ENCODE results near the gene METTL2B.
A peak's percentile ranks its signal among the peaks of the same experiment; 100 is the strongest.
"Not testable (repeated sequence)": the region's sequence is repeated elsewhere in the genome, so short reads cannot be mapped to it uniquely, and the experiment has no call there.

METTL2B gene

DNA sequence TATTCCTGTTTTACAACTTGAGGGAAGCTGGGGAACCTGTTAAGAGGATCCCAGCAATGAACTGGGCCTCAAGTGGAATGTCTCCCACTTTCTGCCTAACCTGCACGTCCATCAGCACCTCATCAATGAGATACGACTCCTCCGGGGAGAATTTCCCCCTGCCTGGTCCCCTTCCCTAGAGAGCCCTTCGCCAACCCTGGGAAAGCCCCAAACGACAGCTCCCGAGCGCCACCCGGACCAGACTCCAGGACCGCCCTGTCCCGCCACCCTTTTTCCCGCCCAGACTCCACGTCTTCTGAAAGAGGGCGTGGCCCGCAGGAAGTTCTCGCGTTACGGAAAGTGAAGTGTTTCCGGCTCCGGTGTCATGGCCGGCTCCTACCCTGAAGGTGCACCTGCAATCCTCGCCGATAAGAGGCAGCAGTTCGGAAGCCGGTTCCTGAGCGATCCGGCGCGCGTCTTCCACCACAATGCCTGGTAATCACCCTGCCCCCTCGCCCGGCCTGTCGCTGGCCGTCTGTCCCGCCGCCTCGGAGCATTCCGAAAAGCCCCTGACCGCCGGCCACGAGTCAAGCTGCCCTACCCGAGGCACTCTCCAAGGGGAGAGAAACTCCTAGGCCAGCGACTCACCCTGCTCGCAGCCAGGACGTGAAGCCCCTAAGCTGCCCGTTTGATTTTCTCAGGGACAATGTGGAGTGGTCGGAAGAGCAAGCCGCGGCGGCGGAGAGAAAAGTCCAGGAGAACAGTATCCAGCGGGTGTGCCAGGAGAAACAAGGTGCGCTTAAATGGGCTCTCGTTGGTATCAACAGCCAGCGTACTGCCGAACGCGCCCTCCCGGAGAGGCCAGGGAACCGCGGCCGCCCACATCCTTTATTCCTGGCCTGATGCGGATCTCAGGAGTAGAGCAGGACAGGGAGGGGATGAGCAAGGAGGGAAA is at the start of gene METTL2B:
METTL2B (plus strand) TSS at position 347 of the 934 bp plus-strand sequence; CDS start at position 365, 18 bp downstream.
- in situ Hi-C loops (cut with MboI; ENCODE audit: low sequenced_read_pairs); H3K9me3 ChIP-seq; H3K27me3 ChIP-seq (ENCODE audit: low read depth): not testable (repeated sequence)
- Histone ChIP-seq H3K4me3 (peak within 1 kb of the TSS; percentile 97), H3K4me1 (peaks cover 11% of the 10 kb centered on the region), H3K36me3 (replicated peaks) (peaks cover 11% of the 10 kb centered on the region)
- DNase-seq (ENCODE audit: low spot score in 2 of 2) = peak; percentile 91 to 97

DNA sequence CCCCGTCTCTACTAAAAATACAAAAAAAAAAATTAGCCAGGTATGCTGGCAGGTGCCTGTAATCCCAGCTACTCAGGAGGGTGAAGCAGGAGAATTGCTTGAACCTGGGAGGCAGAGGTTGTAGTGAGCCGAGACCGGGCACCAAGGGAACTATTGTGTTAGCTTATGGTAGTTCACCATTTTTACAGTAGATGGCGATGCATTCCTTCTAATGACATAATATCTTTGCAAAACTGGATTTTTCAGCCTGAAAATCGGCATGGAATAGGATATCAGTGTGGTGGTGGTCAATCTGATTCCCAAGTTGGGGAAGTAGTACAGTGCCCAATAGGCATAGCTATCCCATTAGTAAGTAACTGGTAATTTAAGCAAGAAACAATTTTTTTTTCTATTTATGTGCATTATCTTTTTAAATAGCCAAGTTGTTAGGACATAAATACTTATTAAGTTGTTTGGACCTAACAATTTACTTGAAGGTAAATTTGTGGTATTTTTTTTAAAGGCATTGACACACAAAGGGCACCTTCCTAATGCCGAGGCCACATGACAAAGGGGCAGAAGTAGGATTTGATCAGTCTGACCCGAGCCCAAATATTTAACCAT is 49.2 kb upstream of the METTL2B start:
- Histone ChIP-seq H3K4me3 (no peak overlapping the region), H3K4me1 (no peaks in the 10 kb centered on the region), H3K9me3 (no peaks in the 10 kb centered on the region), H3K36me3 (replicated peaks) (no peaks in the 10 kb centered on the region), H3K27me3 (ENCODE audit: low read depth) (no peaks in the 10 kb centered on the region; the same call in 1 of the 2 replicates)
- peak; percentile 51 to 77 for DNase-seq (ENCODE audit: low spot score in 2 of 2)
- in situ Hi-C loops (cut with MboI; ENCODE audit: low sequenced_read_pairs) = no loop called here

GRCh38 chr7:128430207-128430606 is 46.3 kb upstream of the METTL2B start:
- Histone ChIP-seq H3K27me3 (ENCODE audit: low read depth) (peaks cover 2% of the 10 kb centered on the region; the same call in 1 of the 2 replicates), H3K9me3 (no peaks in the 10 kb centered on the region), H3K4me3 (no peak overlapping the region), H3K4me1 (no peaks in the 10 kb centered on the region), H3K36me3 (replicated peaks) (no peaks in the 10 kb centered on the region)
- DNase-seq (ENCODE audit: low spot score in 2 of 2) = no peak
- in situ Hi-C loops (cut with MboI; ENCODE audit: low sequenced_read_pairs) = no loop called here

DNA sequence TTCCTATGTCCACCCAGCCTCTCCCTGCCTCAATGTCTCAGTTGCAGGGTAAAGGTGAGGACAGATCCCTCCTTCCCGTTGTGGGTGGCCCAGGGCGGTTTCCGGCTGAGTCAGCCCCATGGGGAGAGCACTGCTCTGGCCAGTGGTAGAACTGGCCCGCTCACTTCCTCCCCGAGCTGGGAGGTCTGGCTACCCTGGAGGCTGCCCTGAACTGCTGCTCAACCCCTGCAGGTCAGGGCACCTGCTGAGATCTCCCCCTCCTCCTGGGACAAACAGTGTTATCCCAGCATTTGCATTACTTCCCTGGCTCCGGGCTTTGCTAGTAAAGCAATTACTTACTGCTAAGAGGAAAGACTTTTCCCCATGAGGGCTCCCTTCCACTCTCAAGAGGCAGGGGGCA is 45.3 kb upstream of the METTL2B start:
- no peaks in the 10 kb centered on the region for H3K9me3 ChIP-seq
- peaks cover 8% of the 10 kb centered on the region for H3K27me3 ChIP-seq (ENCODE audit: low read depth)
- no peak overlapping the region for H3K4me3 ChIP-seq
- H3K4me1 ChIP-seq = no peaks in the 10 kb centered on the region
- H3K36me3 ChIP-seq (replicated peaks) = no peaks in the 10 kb centered on the region
- in situ Hi-C loops (cut with MboI; ENCODE audit: low sequenced_read_pairs) = no loop called here
- no peak for DNase-seq (ENCODE audit: low spot score in 2 of 2)

GRCh38 chr7:128431754-128432153 is 44.8 kb upstream of the METTL2B start:
- no peak for DNase-seq (ENCODE audit: low spot score in 2 of 2)

GRCh38 chr7:128434413-128435326 is 41.9 kb upstream of the METTL2B start:
- Histone ChIP-seq H3K9me3 (no peaks in the 10 kb centered on the region), H3K27me3 (ENCODE audit: low read depth) (peaks cover 8% of the 10 kb centered on the region), H3K4me3 (no peak overlapping the region), H3K4me1 (no peaks in the 10 kb centered on the region), H3K36me3 (replicated peaks) (no peaks in the 10 kb centered on the region)
- no peak for DNase-seq (ENCODE audit: low spot score in 2 of 2)
- in situ Hi-C loops (cut with MboI; ENCODE audit: low sequenced_read_pairs) = no loop called here

More at GRCh38 chr7:128431754-128432153, 44.8 kb upstream of the METTL2B start:
- in situ Hi-C loops (cut with MboI; ENCODE audit: low sequenced_read_pairs) = no loop called here
- Histone ChIP-seq H3K4me3 (no peak overlapping the region), H3K4me1 (no peaks in the 10 kb centered on the region), H3K36me3 (replicated peaks) (no peaks in the 10 kb centered on the region), H3K27me3 (ENCODE audit: low read depth) (peaks cover 8% of the 10 kb centered on the region), H3K9me3 (no peaks in the 10 kb centered on the region)

- H3K9me3 ChIP-seq = no peaks in the 10 kb centered on the region
- peaks cover 8% of the 10 kb centered on the region for H3K27me3 ChIP-seq (ENCODE audit: low read depth)
- no peaks in the 10 kb centered on the region for H3K36me3 ChIP-seq (replicated peaks)
- no peak overlapping the region for H3K4me3 ChIP-seq
- H3K4me1 ChIP-seq = no peaks in the 10 kb centered on the region
- in situ Hi-C loops (cut with MboI; ENCODE audit: low sequenced_read_pairs) = no loop called here
- DNase-seq (ENCODE audit: low spot score in 2 of 2) = no peak
Measured at GRCh38 chr7:128435327-128435686, 41.2 kb upstream of the METTL2B start.

- H3K9me3 ChIP-seq = no peaks in the 10 kb centered on the region
- no peak for DNase-seq (ENCODE audit: low spot score in 2 of 2)
- H3K4me1 ChIP-seq = no peaks in the 10 kb centered on the region
- in situ Hi-C loops (cut with MboI; ENCODE audit: low sequenced_read_pairs) = no loop called here
- no peaks in the 10 kb centered on the region for H3K36me3 ChIP-seq (replicated peaks)
- no peak overlapping the region for H3K4me3 ChIP-seq
- H3K27me3 ChIP-seq (ENCODE audit: low read depth) = peaks cover 8% of the 10 kb centered on the region
Measured at GRCh38 chr7:128437426-128438332, 38.9 kb upstream of the METTL2B start.

DNA sequence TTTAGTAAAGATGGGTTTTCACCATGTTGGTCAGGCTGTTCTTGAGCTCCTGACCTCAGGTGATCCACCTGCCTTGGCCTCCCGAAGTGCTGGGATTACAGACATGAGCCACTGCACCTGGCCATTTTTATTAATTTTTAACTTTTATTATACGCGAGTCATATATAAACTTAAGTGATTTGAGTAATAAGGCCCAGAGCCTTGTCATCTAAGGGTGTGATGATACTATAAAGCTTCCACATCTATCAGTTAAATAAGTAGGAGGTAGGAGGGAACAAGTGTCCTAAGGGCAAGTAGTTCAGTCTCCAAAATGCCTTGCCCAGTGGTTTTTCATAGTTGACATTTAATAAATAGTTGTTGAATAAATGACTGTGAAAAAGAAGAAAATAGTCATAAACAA is 34.2 kb upstream of the METTL2B start:
- Histone ChIP-seq H3K27me3 (ENCODE audit: low read depth) (no peaks in the 10 kb centered on the region), H3K36me3 (replicated peaks) (no peaks in the 10 kb centered on the region), H3K9me3 (no peaks in the 10 kb centered on the region), H3K4me3 (no peak overlapping the region), H3K4me1 (no peaks in the 10 kb centered on the region)
- no peak for DNase-seq (ENCODE audit: low spot score in 2 of 2)
- in situ Hi-C loops (cut with MboI; ENCODE audit: low sequenced_read_pairs) = no loop called here

- Histone ChIP-seq H3K27me3 (ENCODE audit: low read depth) (no peaks in the 10 kb centered on the region), H3K36me3 (replicated peaks) (no peaks in the 10 kb centered on the region), H3K9me3 (no peaks in the 10 kb centered on the region), H3K4me1 (no peaks in the 10 kb centered on the region), H3K4me3 (no peak overlapping the region)
- in situ Hi-C loops (cut with MboI; ENCODE audit: low sequenced_read_pairs) = no loop called here
- no peak for DNase-seq (ENCODE audit: low spot score in 2 of 2)
Measured at GRCh38 chr7:128443831-128444600, 32.5 kb upstream of the METTL2B start.

DNA sequence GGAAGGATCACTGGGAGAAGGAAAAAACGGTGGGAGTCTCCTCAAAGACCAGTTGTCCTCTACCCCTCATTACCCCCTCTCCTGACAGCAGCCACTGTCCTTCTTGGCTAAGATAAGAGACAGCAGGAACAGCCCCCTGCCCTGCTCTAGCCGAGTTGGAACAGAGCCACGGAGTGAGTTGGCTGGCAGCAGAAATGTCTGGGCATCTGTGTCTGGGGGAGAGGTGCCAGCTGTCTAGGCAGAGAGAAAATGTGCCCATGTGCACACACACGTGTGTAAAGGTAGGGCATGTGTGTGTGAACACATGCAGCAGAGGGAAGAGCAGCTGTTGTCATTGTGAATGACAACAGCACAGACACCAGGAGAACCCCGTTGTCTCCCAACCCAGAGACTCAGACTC is 30.2 kb upstream of the METTL2B start:
- Histone ChIP-seq H3K4me3 (no peak overlapping the region), H3K27me3 (ENCODE audit: low read depth) (no peaks in the 10 kb centered on the region), H3K36me3 (replicated peaks) (no peaks in the 10 kb centered on the region), H3K4me1 (no peaks in the 10 kb centered on the region; the same call in 1 of the 2 replicates), H3K9me3 (no peaks in the 10 kb centered on the region)
- in situ Hi-C loops (cut with MboI; ENCODE audit: low sequenced_read_pairs) = no loop called here
- no peak for DNase-seq (ENCODE audit: low spot score in 2 of 2)

- H3K4me3 ChIP-seq = no peak overlapping the region
- H3K27me3 ChIP-seq (ENCODE audit: low read depth) = peaks cover 5% of the 10 kb centered on the region; the same call in 1 of the 2 replicates
- H3K36me3 ChIP-seq (replicated peaks) = no peaks in the 10 kb centered on the region
- DNase-seq (ENCODE audit: low spot score in 2 of 2) = no peak
- in situ Hi-C loops (cut with MboI; ENCODE audit: low sequenced_read_pairs) = no loop called here
- H3K4me1 ChIP-seq = no peaks in the 10 kb centered on the region; the same call in 1 of the 2 replicates
- no peaks in the 10 kb centered on the region for H3K9me3 ChIP-seq
Measured at GRCh38 chr7:128447941-128448564, 28.5 kb upstream of the METTL2B start.

All from HAP-1 (cell line).